H9 (cell line): Measurements from ENCODE around the gene RFNG. TPM values are rescaled to one million over a fixed set of nuclear protein-coding genes. Genes with fewer than 3 reads are reported as not detected.

Experiments
- DNase-seq: peaks from one replicate; pipeline ENCODE4 v3.0.0-alpha.2; 2017
- H2AFZ ChIP-seq: one replicate; pipeline ENCODE4 v1.6.1; 2013; ENCODE audit warnings: mild to moderate bottlenecking, low read length, control low read depth, moderate library complexity
- H2AK5ac ChIP-seq: 2 replicates; pipeline ENCODE4 v1.6.1; 2013; ENCODE audit warnings: low read length, control low read depth, mixed read lengths; ENCODE audit not compliant: insufficient read length
- H2BK120ac ChIP-seq: one replicate; pipeline ENCODE4 v1.6.1; 2013; ENCODE audit warnings: low read depth, mild to moderate bottlenecking, low read length, control low read depth, inconsistent platforms; ENCODE audit not compliant: poor library complexity, severe bottlenecking
- H2BK12ac ChIP-seq: 2 replicates; pipeline ENCODE4 v1.6.1; 2013; ENCODE audit warnings: low read length, control low read depth, mixed read lengths, low read depth; ENCODE audit not compliant: insufficient read length
- H2BK15ac ChIP-seq: 2 replicates; pipeline ENCODE4 v1.6.1; 2013; ENCODE audit warnings: low read depth, low read length, control low read depth
- H2BK20ac ChIP-seq: one replicate; pipeline ENCODE4 v1.6.1; 2013; ENCODE audit warnings: low read depth, mild to moderate bottlenecking, low read length, control low read depth, inconsistent platforms; ENCODE audit not compliant: poor library complexity, severe bottlenecking
- H2BK5ac ChIP-seq: 2 replicates; pipeline ENCODE4 v1.6.1; 2013; ENCODE audit warnings: low read length, control low read depth, mixed read lengths; ENCODE audit not compliant: insufficient read length
- H3K14ac ChIP-seq: 2 replicates; pipeline ENCODE4 v1.6.1; 2013; ENCODE audit warnings: low read length, control low read depth; ENCODE audit not compliant: insufficient read depth
- H3K18ac ChIP-seq: 2 replicates; pipeline ENCODE4 v1.6.1; 2013; ENCODE audit warnings: low read depth, mild to moderate bottlenecking, mixed read lengths, low read length, control low read depth; ENCODE audit not compliant: insufficient read length
- H3K23ac ChIP-seq: 2 replicates; pipeline ENCODE4 v1.6.1; 2013; ENCODE audit warnings: low read length, control low read depth, mixed read lengths, low read depth; ENCODE audit not compliant: insufficient read length
- H3K23me2 ChIP-seq: 2 replicates; pipeline ENCODE4 v1.6.1; 2013; ENCODE audit warnings: low read depth, mild to moderate bottlenecking, mixed read lengths, low read length, control low read depth; ENCODE audit not compliant: insufficient read length, poor library complexity, severe bottlenecking
- H3K27ac ChIP-seq: 2 replicates; pipeline ENCODE4 v1.5.1; 2013; ENCODE audit warnings: low read length, control low read depth, mixed read lengths, low read depth; ENCODE audit not compliant: insufficient read length
- H3K27me3 ChIP-seq: 2 replicates; pipeline ENCODE4 v1.6.1; 2013; ENCODE audit warnings: low read length, control low read depth, inconsistent platforms; ENCODE audit not compliant: insufficient read depth
- H3K4ac ChIP-seq: 2 replicates; pipeline ENCODE4 v1.6.1; 2013; ENCODE audit warnings: low read depth, mild to moderate bottlenecking, control low read depth, inconsistent platforms, low read length, moderate library complexity
- H3K4me1 ChIP-seq: 2 replicates; pipeline ENCODE4 v1.6.1; 2013; ENCODE audit warnings: low read length, control low read depth, inconsistent platforms; ENCODE audit not compliant: insufficient read depth
- H3K4me2 ChIP-seq: 2 replicates; pipeline ENCODE4 v1.6.1; 2013; ENCODE audit warnings: low read length, control low read depth, mixed read lengths; ENCODE audit not compliant: insufficient read length, insufficient read depth
- H3K56ac ChIP-seq: 2 replicates; pipeline ENCODE4 v1.6.1; 2013; ENCODE audit warnings: low read depth, mild to moderate bottlenecking, mixed read lengths, low read length, control low read depth; ENCODE audit not compliant: insufficient read length
- H3K79me1 ChIP-seq: 2 replicates; pipeline ENCODE4 v1.6.1; 2013; ENCODE audit warnings: low read depth, mild to moderate bottlenecking, moderate library complexity, low read length, control low read depth, inconsistent platforms; ENCODE audit not compliant: insufficient read depth, poor library complexity, severe bottlenecking
- H3K79me2 ChIP-seq: 2 replicates; pipeline ENCODE4 v1.6.1; 2013; ENCODE audit warnings: low read length, control low read depth, inconsistent platforms; ENCODE audit not compliant: insufficient read depth
- H3K9ac ChIP-seq: 2 replicates; pipeline ENCODE4 v1.6.1; 2013; ENCODE audit warnings: low read length, control low read depth, mixed read lengths; ENCODE audit not compliant: insufficient read length; ENCODE audit errors: extremely low read depth
- H3K9me3 ChIP-seq: one replicate; pipeline ENCODE4 v1.6.1; 2013; ENCODE audit warnings: low read depth, low read length, inconsistent platforms; ENCODE audit not compliant: control insufficient read depth
- H3T11ph ChIP-seq: one replicate; pipeline ENCODE4 v1.6.1; 2013; ENCODE audit warnings: mild to moderate bottlenecking, low read length, control low read depth, inconsistent platforms
- H4K20me1 ChIP-seq: one replicate; pipeline ENCODE4 v1.6.1; 2013; ENCODE audit not compliant: control insufficient read depth, insufficient read length, insufficient read depth
- H4K5ac ChIP-seq: 2 replicates; pipeline ENCODE4 v1.6.1; 2013; ENCODE audit warnings: low read depth, mild to moderate bottlenecking, mixed read lengths, low read length, control low read depth; ENCODE audit not compliant: insufficient read length
- H4K8ac ChIP-seq: replicated peaks from 2 replicates; pipeline ENCODE4 v1.6.1; 2013; ENCODE audit warnings: low read length, control low read depth, mixed read lengths, low read depth; ENCODE audit not compliant: insufficient read length
- H4K91ac ChIP-seq: 2 replicates; pipeline ENCODE4 v1.6.1; 2013; ENCODE audit warnings: low read depth, mild to moderate bottlenecking, moderate library complexity, mixed read lengths, low read length, control low read depth; ENCODE audit not compliant: insufficient read length
- H3K27ac Mint-ChIP-seq, 3 experiments: 2 replicates in 2 of 3; 3 replicates in 1 of 3; pipeline ENCODE4 v1.8.0; 2020 to 2021; ENCODE audit warnings: mixed read lengths in 3 of 3, mild to moderate bottlenecking in 1 of 3, moderate library complexity in 1 of 3
- H3K27me3 Mint-ChIP-seq: 2 replicates; pipeline ENCODE4 v1.8.0; 2021; ENCODE audit warnings: low read depth, mild to moderate bottlenecking, moderate library complexity, mixed read lengths
- H3K36me3 Mint-ChIP-seq, 3 experiments: 2 replicates in 2 of 3; 3 replicates in 1 of 3; pipeline ENCODE4 v1.8.0; 2020 to 2021; ENCODE audit warnings: low read depth in 3 of 3, mixed read lengths in 3 of 3; ENCODE audit not compliant: insufficient read depth in 1 of 3
- H3K4me1 Mint-ChIP-seq, 2 experiments: 2 replicates each; pipeline ENCODE4 v1.8.0; 2020; ENCODE audit warnings: mixed read lengths in 2 of 2
- H3K4me3 Mint-ChIP-seq, 2 experiments: 2 replicates in 1 of 2; 3 replicates in 1 of 2; pipeline ENCODE4 v1.8.0; 2020 to 2021; ENCODE audit warnings: mild to moderate bottlenecking in 2 of 2, mixed read lengths in 2 of 2, moderate library complexity in 1 of 2
- H3K9me3 Mint-ChIP-seq, 2 experiments: 2 replicates in 1 of 2; 3 replicates in 1 of 2; pipeline ENCODE4 v1.8.0; 2020; ENCODE audit warnings: mild to moderate bottlenecking in 2 of 2, mixed read lengths in 2 of 2, moderate library complexity in 1 of 2
- CTCF ChIP-seq: fragments of 200-600 bp; sonication (generic); conservative IDR thresholded peaks from 3 replicates; pipeline ENCODE4 v1.8.0; 2021; ENCODE audit warnings: antibody characterized with exemption, mild to moderate bottlenecking
- WGBS: extraction: QIAGEN DNeasy Blood & Tissue Kit; methylation state at CpG from one replicate; pipeline ENCODE4 v1.1.7; 2013; ENCODE audit warnings: missing lambda C conversion rate, low lambda C conversion rate, mixed read lengths; ENCODE audit not compliant: insufficient read length; ENCODE audit errors: extremely low coverage; 5-methylcytosine and 5-hydroxymethylcytosine counted together
- total RNA-seq: library from RNA; stranded (reverse); gene quantifications from 2 replicates; pipeline ENCODE4 v1.2.1, GENCODE V29; 2021

The RFNG gene
- total RNA-seq, 1 experiment from 2014 or later = 34.0 TPM

- peaks cover 15% of the 10 kb centered on the region for H3K23me2 ChIP-seq
- no peak for TF ChIP-seq CTCF
Measured at GRCh38 chr17:82061047-82061925, 9.7 kb upstream of the RFNG start.

More at GRCh38 chr17:82061047-82061925, 9.7 kb upstream of the RFNG start:
- H3K56ac ChIP-seq = no peak overlapping the region
- H2AFZ ChIP-seq = no peak overlapping the region
- no peak overlapping the region for H4K5ac ChIP-seq
- H3K79me2 ChIP-seq = no peaks in the 10 kb centered on the region
- H3T11ph ChIP-seq = no peak overlapping the region
- peaks cover 4 to 28% (median 28%) of the 10 kb centered on the region in 3 experiments for H3K36me3 Mint-ChIP-seq
- H3K79me1 ChIP-seq = no peaks in the 10 kb centered on the region
- no peak overlapping the region for H4K8ac ChIP-seq
- DNase-seq = no peak
- H3K27me3 ChIP-seq = no peaks in the 10 kb centered on the region
- no CpG with 5 or more reads among the region's 34 CpGs for WGBS
- H2BK120ac ChIP-seq = no peak overlapping the region
- H3K9ac ChIP-seq = no peak overlapping the region
- H2AK5ac ChIP-seq = no peak overlapping the region
- no peak overlapping the region for H4K91ac ChIP-seq
- H2BK5ac ChIP-seq = no peak overlapping the region
- no peak overlapping the region; a peak in 1 of 5 replicates for H3K4me3 Mint-ChIP-seq
- no peak overlapping the region for H2BK12ac ChIP-seq
- no peak overlapping the region for H3K27ac Mint-ChIP-seq
- H3K4me1 Mint-ChIP-seq = peaks cover 2 to 3% of the 10 kb centered on the region in 2 experiments
- no peak overlapping the region for H3K14ac ChIP-seq
- H3K4ac ChIP-seq = no peak overlapping the region
- H3K23ac ChIP-seq = no peak overlapping the region
- no peak overlapping the region for H3K4me2 ChIP-seq
- no peak overlapping the region for H3K27ac ChIP-seq
- no peaks in the 10 kb centered on the region; a peak in 1 of 5 replicates for H3K9me3 Mint-ChIP-seq
- no peaks in the 10 kb centered on the region for H3K4me1 ChIP-seq
- H2BK20ac ChIP-seq = no peak overlapping the region
- H3K18ac ChIP-seq = no peak overlapping the region
- H2BK15ac ChIP-seq = no peak overlapping the region
- no peaks in the 10 kb centered on the region for H3K9me3 ChIP-seq
- H3K27me3 Mint-ChIP-seq = peaks cover 2% of the 10 kb centered on the region; the same call in 1 of the 2 replicates
- H4K20me1 ChIP-seq = no peaks in the 10 kb centered on the region
